GM12872 (cell line): ENCODE data around the gene SLC17A7.

ENCODE experiments used
- CTCF ChIP-seq: IDR thresholded peaks from 3 replicates; pipeline ENCODE4 v1.5.1; 2011; ENCODE audit warnings: low read depth, mild to moderate bottlenecking, low read length, moderate library complexity; ENCODE audit not compliant: insufficient read depth

The SLC17A7 gene

DNA sequence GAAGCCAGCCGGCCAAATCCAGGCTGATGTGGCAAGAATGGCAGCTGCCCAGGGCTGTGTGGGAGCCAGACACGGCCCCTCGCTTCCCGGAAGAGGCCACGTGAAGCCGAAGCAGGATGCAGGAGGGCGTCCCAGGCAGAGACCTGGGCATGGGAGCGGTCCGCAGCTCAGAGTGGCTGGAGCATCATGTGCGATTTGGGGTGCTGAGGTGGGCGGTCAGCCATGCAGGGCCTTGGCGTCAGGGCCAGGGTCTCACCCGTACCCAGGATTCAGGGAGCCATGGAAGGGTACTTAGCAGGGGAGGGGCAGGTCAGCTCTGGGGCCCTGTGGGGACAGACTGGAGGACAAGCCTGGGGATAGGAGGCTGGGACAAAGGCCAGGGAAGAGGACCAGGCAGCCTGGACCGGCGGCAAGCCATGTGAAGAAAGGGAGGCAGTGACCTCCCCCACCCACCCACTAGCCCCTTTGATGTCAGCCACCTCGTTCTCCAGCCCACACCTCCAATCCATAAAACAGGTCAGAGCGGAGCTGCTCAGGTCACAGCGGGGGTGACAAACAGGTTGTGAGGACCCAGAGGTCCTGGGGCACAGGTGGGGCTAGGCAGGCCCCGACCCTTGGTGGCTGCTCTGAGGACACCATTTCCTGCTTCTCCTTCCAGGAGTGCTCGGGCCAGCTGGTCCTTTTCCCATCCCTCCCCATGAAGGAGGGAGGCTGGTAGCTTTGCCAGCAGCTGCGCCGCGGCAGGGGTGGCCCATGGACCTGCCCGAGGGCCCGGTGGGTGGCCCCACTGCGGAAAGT is 51.0 kb downstream of the SLC17A7 start:
- no peak for TF ChIP-seq CTCF

DNA sequence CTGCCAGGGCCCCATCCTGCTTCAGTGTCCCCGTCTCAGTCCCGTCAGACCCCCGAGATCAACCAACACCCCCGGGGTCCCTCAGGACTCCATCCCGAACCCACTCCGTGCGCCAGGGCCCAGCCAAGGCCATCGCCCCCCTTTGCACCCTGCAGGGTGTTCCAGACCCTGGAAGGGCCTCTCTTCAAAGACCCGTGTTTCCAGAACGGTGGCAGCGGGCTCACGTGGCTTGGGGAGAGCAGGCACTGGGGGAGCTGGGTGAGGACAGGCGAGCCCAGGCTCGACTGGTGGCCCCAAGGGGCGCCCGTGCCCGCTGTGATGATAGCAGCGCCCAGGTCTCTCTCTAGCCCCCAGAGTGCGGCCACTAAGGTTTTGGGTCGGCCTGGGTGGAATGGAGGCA is 51.9 kb downstream of the SLC17A7 start:
- TF ChIP-seq CTCF, result no peak

DNA sequence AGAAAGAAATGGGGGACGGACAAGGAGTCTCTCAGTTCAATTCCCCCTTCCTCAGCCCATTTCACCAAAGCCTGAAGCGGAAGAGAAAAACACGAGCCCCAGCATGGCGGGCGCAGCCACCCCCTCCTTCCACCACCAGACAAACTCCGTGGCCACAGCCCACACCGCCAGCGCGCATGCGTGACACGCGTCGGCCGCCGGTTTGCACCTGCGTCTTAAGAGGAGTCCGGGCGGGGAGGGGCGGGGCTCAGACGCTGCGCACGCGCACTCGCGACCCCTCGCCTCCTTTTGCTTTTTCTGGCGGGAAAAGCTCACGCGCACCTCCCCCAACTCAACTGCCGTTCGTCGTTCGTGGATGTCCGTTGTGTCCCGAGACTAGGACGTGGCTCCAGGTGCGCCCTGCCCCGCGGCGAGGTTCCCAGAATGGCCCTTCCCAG is 53.4 kb downstream of the SLC17A7 start, which contains the start of gene KASH5:
Gene KASH5 (plus strand): TSS at position 314 of the 437 bp plus-strand sequence. CDS start 2,635 bp downstream, outside the sequence.
- TF ChIP-seq CTCF, result no peak

GRCh38 chr19:49383599-49383998 is 57.7 kb downstream of the SLC17A7 start:
- TF ChIP-seq CTCF, result no peak

DNA sequence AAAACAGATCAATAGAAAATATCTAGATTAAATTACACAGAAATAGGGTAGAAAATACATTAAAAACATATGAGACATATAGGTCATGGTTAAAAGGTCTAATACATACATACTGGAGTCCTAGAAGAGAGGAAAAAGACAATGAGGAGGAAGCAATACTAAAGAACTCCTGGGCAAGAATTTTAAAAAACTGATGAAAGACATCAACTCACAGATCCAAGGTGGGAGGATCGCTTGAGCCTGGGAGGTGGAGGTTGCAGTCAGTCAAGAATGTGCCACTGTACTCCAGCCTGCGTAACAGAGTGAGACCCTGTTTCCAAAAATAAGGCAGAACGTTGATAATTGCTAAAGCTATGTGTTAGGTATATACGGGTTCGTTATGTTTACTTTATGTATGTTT is 58.7 kb downstream of the SLC17A7 start:
- no peak for TF ChIP-seq CTCF

DNA sequence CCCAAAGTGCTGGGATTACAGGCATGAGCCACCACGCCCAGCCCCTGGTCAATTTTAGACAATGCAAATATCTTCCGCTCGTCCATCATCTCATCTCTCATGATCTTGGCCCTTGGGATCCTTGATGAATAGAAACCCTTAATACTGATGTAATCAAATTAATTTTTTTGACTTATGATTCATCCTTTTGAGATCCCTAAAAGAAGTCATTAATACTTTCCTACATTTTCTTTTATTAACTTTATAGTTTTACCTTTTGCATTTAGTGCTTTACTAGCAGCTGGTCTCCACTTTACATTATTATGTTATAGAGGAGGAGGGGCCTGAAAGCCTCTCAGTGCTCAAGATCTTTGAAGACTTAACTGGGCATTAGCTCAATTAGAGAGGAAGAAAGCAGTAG is 60.9 kb downstream of the SLC17A7 start:
- no peak for TF ChIP-seq CTCF
